COR-L47 (cell line): ENCODE measurements around the gene MCRIP2.
"Not testable (repeated sequence)": the region's sequence is repeated elsewhere in the genome, so short reads cannot be mapped to it uniquely, and the experiment has no call there.

Source experiments
- DNase-seq: peaks from one replicate; lab custom pipeline; 2025; lab: John Stamatoyannopoulos, UW

Gene MCRIP2

GRCh38 chr16:681746-682427 is 40.3 kb downstream of the MCRIP2 start:
- DNase-seq = no peak

- DNase-seq = no peak
Observed at GRCh38 chr16:682493-683395, 41.1 kb downstream of the MCRIP2 start.

- no peak for DNase-seq
Observed at GRCh38 chr16:683396-684070, 41.9 kb downstream of the MCRIP2 start.

- DNase-seq = peak; percentile 98
Observed at GRCh38 chr16:684071-684794, 42.6 kb downstream of the MCRIP2 start, which contains the start of gene JMJD8. TSS of gene JMJD8 (minus strand) at chr16:684334. CDS start at chr16:684319, 15 bp downstream.

- peak; percentile 96 for DNase-seq
Observed at GRCh38 chr16:684961-685696, 43.5 kb downstream of the MCRIP2 start.

GRCh38 chr16:685967-686366 is 44.3 kb downstream of the MCRIP2 start:
- peak; percentile 72 for DNase-seq

GRCh38 chr16:686459-687260 is 45.0 kb downstream of the MCRIP2 start:
- no peak for DNase-seq

- DNase-seq = no peak
Observed at GRCh38 chr16:687499-687898, 45.9 kb downstream of the MCRIP2 start.

- DNase-seq = no peak
Observed at GRCh38 chr16:689175-689897, 47.7 kb downstream of the MCRIP2 start.

GRCh38 chr16:691242-691641 is 49.6 kb downstream of the MCRIP2 start:
- not testable (repeated sequence) for DNase-seq

- no peak for DNase-seq
Observed at GRCh38 chr16:692356-693108, 50.9 kb downstream of the MCRIP2 start.

- DNase-seq = no peak
Observed at GRCh38 chr16:693364-693763, 51.7 kb downstream of the MCRIP2 start.

- DNase-seq = no peak
Observed at GRCh38 chr16:693766-694165, 52.1 kb downstream of the MCRIP2 start.

- no peak for DNase-seq
Observed at GRCh38 chr16:694187-694862, 52.7 kb downstream of the MCRIP2 start.

- peak; percentile 72 for DNase-seq
Observed at GRCh38 chr16:694863-695354, 53.3 kb downstream of the MCRIP2 start.

- DNase-seq = peak; percentile 97
Observed at GRCh38 chr16:695355-696089, 53.9 kb downstream of the MCRIP2 start.
